ENCODE results near the gene SEPTIN12.

GRCh38 chr16:4733747-4734062 lies 54.4 kb downstream of the SEPTIN12 start:
- TF ChIP-seq, protein P1, sequence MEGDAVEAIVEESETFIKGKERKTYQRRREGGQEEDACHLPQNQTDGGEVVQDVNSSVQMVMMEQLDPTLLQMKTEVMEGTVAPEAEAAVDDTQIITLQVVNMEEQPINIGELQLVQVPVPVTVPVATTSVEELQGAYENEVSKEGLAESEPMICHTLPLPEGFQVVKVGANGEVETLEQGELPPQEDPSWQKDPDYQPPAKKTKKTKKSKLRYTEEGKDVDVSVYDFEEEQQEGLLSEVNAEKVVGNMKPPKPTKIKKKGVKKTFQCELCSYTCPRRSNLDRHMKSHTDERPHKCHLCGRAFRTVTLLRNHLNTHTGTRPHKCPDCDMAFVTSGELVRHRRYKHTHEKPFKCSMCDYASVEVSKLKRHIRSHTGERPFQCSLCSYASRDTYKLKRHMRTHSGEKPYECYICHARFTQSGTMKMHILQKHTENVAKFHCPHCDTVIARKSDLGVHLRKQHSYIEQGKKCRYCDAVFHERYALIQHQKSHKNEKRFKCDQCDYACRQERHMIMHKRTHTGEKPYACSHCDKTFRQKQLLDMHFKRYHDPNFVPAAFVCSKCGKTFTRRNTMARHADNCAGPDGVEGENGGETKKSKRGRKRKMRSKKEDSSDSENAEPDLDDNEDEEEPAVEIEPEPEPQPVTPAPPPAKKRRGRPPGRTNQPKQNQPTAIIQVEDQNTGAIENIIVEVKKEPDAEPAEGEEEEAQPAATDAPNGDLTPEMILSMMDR (IDR thresholded peaks at IDR 0.05), result no peak
- TF ChIP-seq POLR2A (IDR thresholded peaks at IDR 0.05), result no peak
